ENCODE results near the gene PNO1. TPM values are rescaled to one million over a fixed set of nuclear protein-coding genes. Genes with fewer than 3 reads are reported as not detected.

The PNO1 gene
- total RNA-seq, 2 experiments from 2014 or later: 27.1 to 29.5 TPM

DNA sequence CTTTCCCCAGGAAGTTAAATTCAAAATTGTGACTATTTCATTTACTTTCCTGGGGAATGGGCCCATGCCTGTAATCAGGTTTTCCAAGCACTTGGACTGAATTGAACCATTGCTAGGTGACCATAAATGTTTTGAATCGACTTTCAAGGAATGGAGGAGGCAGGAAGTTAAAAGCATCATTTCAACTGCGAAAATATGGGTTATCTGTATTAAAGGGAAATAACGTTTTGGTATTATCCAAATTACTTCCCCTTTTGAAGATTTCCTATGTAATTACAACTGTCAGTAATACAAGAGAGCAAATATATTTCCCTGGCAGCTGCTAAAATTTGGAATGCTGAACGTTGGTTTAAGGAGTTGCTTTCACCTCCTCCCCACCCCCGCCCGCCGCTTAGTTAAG is 19.0 kb downstream of the PNO1 start:
- Mint-ChIP-seq H3K27ac (no peak overlapping the region), H3K27me3 (no peaks in the 10 kb centered on the region), H3K36me3 (ENCODE audit: low read depth) (peaks cover 66% of the 10 kb centered on the region), H3K4me1 (ENCODE audit: low read depth) (no peaks in the 10 kb centered on the region), H3K4me3 (no peak overlapping the region), H3K9me3 (no peaks in the 10 kb centered on the region)
- Histone ChIP-seq H3K4me3 (ENCODE audit: low read length) (no peak overlapping the region), H3K27ac (ENCODE audit: low read depth in 1 of 2, low read length in 2 of 2) (no peak overlapping the region), H3K27me3 (ENCODE audit: control insufficient read depth in 1 of 2, insufficient read depth in 2 of 2, low read length in 2 of 2) (no peaks in the 10 kb centered on the region), H3K4me1 (ENCODE audit: insufficient read depth, low read length) (no peaks in the 10 kb centered on the region), H3K9me3 (ENCODE audit: control insufficient read depth in 1 of 2, insufficient read depth in 1 of 2, low read length in 2 of 2) (no peaks in the 10 kb centered on the region), H3K36me3 (ENCODE audit: insufficient read depth, low read length) (peaks cover 75% of the 10 kb centered on the region)
- POLR2A ChIA-PET: interaction anchor here (1.4 to 1.6 kb wide), 2 partner anchors 19 to 75 kb away, joined by 4 to 7 read pairs; partner anchors contain the start of gene PNO1
- intact Hi-C loops (cut with DNase I, micrococcal nuclease): no loop called here
- CTCF ChIA-PET: no interaction called here
- DNase-seq (no peak), ATAC-seq (ENCODE audit: poor library complexity) (no peak)
- TF ChIP-seq, protein P1, sequence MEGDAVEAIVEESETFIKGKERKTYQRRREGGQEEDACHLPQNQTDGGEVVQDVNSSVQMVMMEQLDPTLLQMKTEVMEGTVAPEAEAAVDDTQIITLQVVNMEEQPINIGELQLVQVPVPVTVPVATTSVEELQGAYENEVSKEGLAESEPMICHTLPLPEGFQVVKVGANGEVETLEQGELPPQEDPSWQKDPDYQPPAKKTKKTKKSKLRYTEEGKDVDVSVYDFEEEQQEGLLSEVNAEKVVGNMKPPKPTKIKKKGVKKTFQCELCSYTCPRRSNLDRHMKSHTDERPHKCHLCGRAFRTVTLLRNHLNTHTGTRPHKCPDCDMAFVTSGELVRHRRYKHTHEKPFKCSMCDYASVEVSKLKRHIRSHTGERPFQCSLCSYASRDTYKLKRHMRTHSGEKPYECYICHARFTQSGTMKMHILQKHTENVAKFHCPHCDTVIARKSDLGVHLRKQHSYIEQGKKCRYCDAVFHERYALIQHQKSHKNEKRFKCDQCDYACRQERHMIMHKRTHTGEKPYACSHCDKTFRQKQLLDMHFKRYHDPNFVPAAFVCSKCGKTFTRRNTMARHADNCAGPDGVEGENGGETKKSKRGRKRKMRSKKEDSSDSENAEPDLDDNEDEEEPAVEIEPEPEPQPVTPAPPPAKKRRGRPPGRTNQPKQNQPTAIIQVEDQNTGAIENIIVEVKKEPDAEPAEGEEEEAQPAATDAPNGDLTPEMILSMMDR (IDR thresholded peaks at IDR 0.05): no peak

DNA sequence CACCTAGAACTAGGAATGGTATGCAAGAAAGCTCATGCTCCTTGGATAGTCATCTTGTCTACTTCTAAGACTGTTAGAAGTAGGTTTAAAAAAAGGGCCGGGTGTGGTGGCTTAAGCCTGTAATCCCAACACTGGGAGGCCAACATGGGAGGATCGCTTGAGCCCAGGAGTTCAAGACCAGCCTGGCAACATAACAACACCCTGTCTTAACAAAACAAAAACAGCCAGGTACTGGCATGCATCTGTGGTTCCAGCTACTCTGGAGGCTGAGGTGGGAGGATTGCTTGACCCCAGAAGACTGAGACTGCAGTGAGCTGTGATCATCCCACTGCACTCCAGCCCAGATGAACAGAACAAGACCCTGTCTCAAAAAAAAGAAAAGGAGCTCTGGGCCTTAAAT is 19.9 kb downstream of the PNO1 start:
- TF ChIP-seq, protein P1 (IDR thresholded peaks at IDR 0.05): no peak
- no peak for ATAC-seq (ENCODE audit: poor library complexity)
- H3K4me1 ChIP-seq (ENCODE audit: insufficient read depth, low read length): no peaks in the 10 kb centered on the region
- no peaks in the 10 kb centered on the region for H3K9me3 Mint-ChIP-seq
- no peaks in the 10 kb centered on the region for H3K27me3 ChIP-seq (ENCODE audit: control insufficient read depth in 1 of 2, insufficient read depth in 2 of 2, low read length in 2 of 2)
- no peak overlapping the region for H3K27ac Mint-ChIP-seq
- H3K27ac ChIP-seq (ENCODE audit: low read depth in 1 of 2, low read length in 2 of 2): no peak overlapping the region
- H3K4me1 Mint-ChIP-seq (ENCODE audit: low read depth): no peaks in the 10 kb centered on the region
- H3K4me3 Mint-ChIP-seq: no peak overlapping the region
- POLR2A ChIA-PET: interaction anchor here (0.9 kb wide), 1 partner anchor 20 kb away, joined by 3 read pairs; the partner anchor contains the start of gene PNO1
- H3K36me3 Mint-ChIP-seq (ENCODE audit: low read depth): peaks cover 75% of the 10 kb centered on the region
- no peaks in the 10 kb centered on the region for H3K9me3 ChIP-seq (ENCODE audit: control insufficient read depth in 1 of 2, insufficient read depth in 1 of 2, low read length in 2 of 2)
- intact Hi-C loops (cut with DNase I, micrococcal nuclease): no loop called here
- H3K27me3 Mint-ChIP-seq: no peaks in the 10 kb centered on the region
- no peak overlapping the region for H3K4me3 ChIP-seq (ENCODE audit: low read length)
- H3K36me3 ChIP-seq (ENCODE audit: insufficient read depth, low read length): peaks cover 70% of the 10 kb centered on the region
- CTCF ChIA-PET: interaction anchor here (0.7 to 1.0 kb wide), 2 partner anchors 19 to 72 kb away, joined by 3 read pairs; no protein-coding TSS in a partner anchor
- DNase-seq: no peak

DNA sequence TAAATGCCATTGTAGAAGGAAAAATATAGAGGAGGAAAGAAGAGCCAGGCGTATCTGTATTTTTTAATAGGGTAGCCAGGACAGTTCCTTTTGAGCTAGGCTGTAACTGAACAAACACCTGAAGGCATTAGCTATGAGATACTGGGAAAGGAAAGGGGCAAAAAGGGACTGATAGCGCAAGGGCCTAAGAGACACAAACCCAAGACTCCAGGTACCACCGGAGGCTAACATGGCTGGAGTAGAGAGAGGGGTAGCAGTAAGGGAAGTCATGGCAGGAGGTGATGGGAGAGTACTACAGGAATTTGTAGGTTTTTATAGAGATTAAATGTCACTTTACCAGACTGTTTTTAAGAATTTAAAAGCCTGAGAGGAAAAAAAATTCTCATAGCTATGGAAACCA is 20.7 kb downstream of the PNO1 start:
- no peak for DNase-seq
- ChIA-PET POLR2A (interaction anchor here (0.8 to 0.9 kb wide), 2 partner anchors 9 to 20 kb away, joined by 3 to 4 read pairs; partner anchors contain the start of gene PNO1), CTCF (interaction anchor here (0.7 to 1.0 kb wide), 3 partner anchors 18 to 104 kb away, joined by 3 read pairs; no protein-coding TSS in a partner anchor)
- Mint-ChIP-seq H3K27ac (peak overlapping the region; percentile 41), H3K36me3 (ENCODE audit: low read depth) (peaks cover 83% of the 10 kb centered on the region), H3K9me3 (no peaks in the 10 kb centered on the region), H3K4me1 (ENCODE audit: low read depth) (peaks cover 5% of the 10 kb centered on the region), H3K4me3 (no peak overlapping the region), H3K27me3 (no peaks in the 10 kb centered on the region)
- Histone ChIP-seq H3K27ac (ENCODE audit: low read depth in 1 of 2, low read length in 2 of 2) (no peak overlapping the region), H3K9me3 (ENCODE audit: control insufficient read depth in 1 of 2, insufficient read depth in 1 of 2, low read length in 2 of 2) (no peaks in the 10 kb centered on the region), H3K36me3 (ENCODE audit: insufficient read depth, low read length) (peaks cover 75% of the 10 kb centered on the region), H3K4me3 (ENCODE audit: low read length) (no peak overlapping the region), H3K4me1 (ENCODE audit: insufficient read depth, low read length) (no peaks in the 10 kb centered on the region), H3K27me3 (ENCODE audit: control insufficient read depth in 1 of 2, insufficient read depth in 2 of 2, low read length in 2 of 2) (no peaks in the 10 kb centered on the region)
- intact Hi-C loops (cut with DNase I, micrococcal nuclease): no loop called here
- ATAC-seq (ENCODE audit: poor library complexity): no peak
- TF ChIP-seq, protein P1 (IDR thresholded peaks at IDR 0.05): no peak
